K562 (cell line): Measurements from ENCODE around the gene TANC1. TPM values are rescaled to one million over a fixed set of nuclear protein-coding genes. Genes with fewer than 3 reads are reported as not detected.

Source experiments
- ARHGAP35 ChIP-seq: fragments of 450-650 bp; IDR thresholded peaks from 2 replicates; pipeline ENCODE4 v1.6.1; 2018; ENCODE audit not compliant: partially characterized antibody
- FOXP1 ChIP-seq: sonication (generic); formaldehyde crosslinking; IDR thresholded peaks from 2 replicates; pipeline ENCODE4 v1.8.0; 2022; ENCODE audit warnings: mild to moderate bottlenecking, missing genetic modification reagents
- HNRNPK ChIP-seq: fragments of 200-400 bp; formaldehyde crosslinking; IDR thresholded peaks from one replicate; pipeline ENCODE4 v1.6.1; 2018; ENCODE audit warnings: mild to moderate bottlenecking, low read depth, low read length; ENCODE audit not compliant: poor library complexity, severe bottlenecking
- PCBP1 ChIP-seq: fragments of 200-400 bp; formaldehyde crosslinking; IDR thresholded peaks from 2 replicates; pipeline ENCODE4 v1.6.1; 2018; ENCODE audit warnings: mild to moderate bottlenecking, low read depth, low read length; ENCODE audit not compliant: poor library complexity, severe bottlenecking
- REST ChIP-seq, 2 experiments: fragments of 450-650 bp; formaldehyde crosslinking in 1 of 2; IDR thresholded peaks; 2 replicates each; pipeline versions ENCODE4 v1.4.0 to v1.6.1; 2014 to 2020; ENCODE audit warnings: mild to moderate bottlenecking in 2 of 2, borderline replicate concordance in 1 of 2, low read depth in 1 of 2
- ZBTB11 ChIP-seq, 3 experiments: fragments of 200-800 bp in 1 of 3; fragments of 250-450 bp in 1 of 3; fragments of 450-650 bp in 1 of 3; sonication (Bioruptor Pico) in 1 of 3; sonication (Bioruptor generic) in 1 of 3; formaldehyde crosslinking in 1 of 3; IDR thresholded peaks; 2 replicates each; pipeline versions ENCODE4 v1.6.1 to v1.8.0; 2016 to 2022; ENCODE audit warnings: mild to moderate bottlenecking in 2 of 3, missing genetic modification characterization in 2 of 3, missing compliant biosample characterization in 1 of 3, moderate library complexity in 1 of 3
- ZFX ChIP-seq: sonication (generic); formaldehyde crosslinking; IDR thresholded peaks from 2 replicates; pipeline ENCODE4 v1.8.0; 2022; ENCODE audit warnings: mild to moderate bottlenecking, missing genetic modification reagents, moderate library complexity
- polyA plus RNA-seq, 8 experiments: library from polyadenylated mRNA; depleted of rRNA in 4 of 8; stranded (reverse) in 5 of 8; unstranded in 3 of 8; fragments of >200 nt; fragmentation: Nextera tagmentation in 2 of 8; fragmentation: Illumina TruSeq in 1 of 8; extraction: Ambion mirVana in 2 of 8; extraction: Trizol in 1 of 8; gene quantifications; 2 replicates each; pipeline versions ENCODE4 v1.2.1 to v1.2.3, GENCODE V29; 2011 to 2014; ENCODE audit warnings: inconsistent platforms in 1 of 8, missing spikeins in 1 of 8
- total RNA-seq, 7 experiments: library from RNA; depleted of rRNA in 6 of 7; stranded (reverse); fragments of >200 nt in 6 of 7; fragmentation: Illumina TruSeq in 2 of 7; extraction: Trizol in 2 of 7; gene quantifications; 2 replicates each; pipeline versions ENCODE4 v1.2.1 to v1.2.3, GENCODE V29; 2011 to 2021; ENCODE audit warnings: low replicate concordance in 1 of 7
- TF ChIP-seq, protein P1 (sequence below): fragments of 250-450 bp; sonication (Bioruptor Pico); IDR thresholded peaks from 2 replicates; pipeline ENCODE4 v1.8.0; 2021; ENCODE audit warnings: mild to moderate bottlenecking, moderate library complexity
- TF ChIP-seq, protein P2 (sequence below), 2 experiments: IDR thresholded peaks; 2 replicates each; pipeline ENCODE4 v1.6.1; 2012; ENCODE audit warnings: improper control_type of control experiment in 2 of 2, low read depth in 2 of 2, low read length in 2 of 2, borderline replicate concordance in 1 of 2

Gene TANC1
- total and polyA plus RNA-seq, 9 of the 15 experiments (the other 6 are each of a cell fraction or from before 2014, with no cell fraction given) = under 0.01 to 0.20 (median 0.07) TPM; not detected in 1

GRCh38 chr2:159030674-159031380 lies 62.4 kb downstream of the TANC1 start (continued):
- TF ChIP-seq, protein P1, sequence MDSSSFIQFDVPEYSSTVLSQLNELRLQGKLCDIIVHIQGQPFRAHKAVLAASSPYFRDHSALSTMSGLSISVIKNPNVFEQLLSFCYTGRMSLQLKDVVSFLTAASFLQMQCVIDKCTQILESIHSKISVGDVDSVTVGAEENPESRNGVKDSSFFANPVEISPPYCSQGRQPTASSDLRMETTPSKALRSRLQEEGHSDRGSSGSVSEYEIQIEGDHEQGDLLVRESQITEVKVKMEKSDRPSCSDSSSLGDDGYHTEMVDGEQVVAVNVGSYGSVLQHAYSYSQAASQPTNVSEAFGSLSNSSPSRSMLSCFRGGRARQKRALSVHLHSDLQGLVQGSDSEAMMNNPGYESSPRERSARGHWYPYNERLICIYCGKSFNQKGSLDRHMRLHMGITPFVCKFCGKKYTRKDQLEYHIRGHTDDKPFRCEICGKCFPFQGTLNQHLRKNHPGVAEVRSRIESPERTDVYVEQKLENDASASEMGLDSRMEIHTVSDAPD (CRISPR knock-in tag) = no peak
- TF ChIP-seq FOXP1 (no peak), PCBP1 (no peak), ZBTB11 (CRISPR knock-in tag; IDR thresholded peaks at IDR 0.05) (no peak), REST (IDR thresholded peaks at IDR 0.05; ENCODE audit: borderline replicate concordance) (no peak), REST (CRISPR knock-in tag; IDR thresholded peaks at IDR 0.05; ENCODE audit: low read depth) (no peak), ZFX (CRISPR knock-in tag) (no peak), HNRNPK (no peak), ARHGAP35 (no peak)
- TF ChIP-seq, protein P2, sequence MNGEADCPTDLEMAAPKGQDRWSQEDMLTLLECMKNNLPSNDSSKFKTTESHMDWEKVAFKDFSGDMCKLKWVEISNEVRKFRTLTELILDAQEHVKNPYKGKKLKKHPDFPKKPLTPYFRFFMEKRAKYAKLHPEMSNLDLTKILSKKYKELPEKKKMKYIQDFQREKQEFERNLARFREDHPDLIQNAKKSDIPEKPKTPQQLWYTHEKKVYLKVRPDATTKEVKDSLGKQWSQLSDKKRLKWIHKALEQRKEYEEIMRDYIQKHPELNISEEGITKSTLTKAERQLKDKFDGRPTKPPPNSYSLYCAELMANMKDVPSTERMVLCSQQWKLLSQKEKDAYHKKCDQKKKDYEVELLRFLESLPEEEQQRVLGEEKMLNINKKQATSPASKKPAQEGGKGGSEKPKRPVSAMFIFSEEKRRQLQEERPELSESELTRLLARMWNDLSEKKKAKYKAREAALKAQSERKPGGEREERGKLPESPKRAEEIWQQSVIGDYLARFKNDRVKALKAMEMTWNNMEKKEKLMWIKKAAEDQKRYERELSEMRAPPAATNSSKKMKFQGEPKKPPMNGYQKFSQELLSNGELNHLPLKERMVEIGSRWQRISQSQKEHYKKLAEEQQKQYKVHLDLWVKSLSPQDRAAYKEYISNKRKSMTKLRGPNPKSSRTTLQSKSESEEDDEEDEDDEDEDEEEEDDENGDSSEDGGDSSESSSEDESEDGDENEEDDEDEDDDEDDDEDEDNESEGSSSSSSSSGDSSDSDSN (IDR thresholded peaks at IDR 0.05; ENCODE audit: borderline replicate concordance in 1 of 2, low read depth in 2 of 2, low read length in 2 of 2) = no peak
